Fibroblast of skin of left biceps (primary cell): ENCODE data around the gene GDPGP1.

ENCODE experiments used
- DNase-seq, 2 experiments: peaks; one replicate each; pipeline ENCODE4 v3.0.0-alpha.2; 2013; ENCODE audit warnings: low read depth in 2 of 2

The GDPGP1 gene

GRCh38 chr15:90225504-90226234, 8.3 kb upstream of the GDPGP1 start:
- DNase-seq, result no peak

GRCh38 chr15:90227336-90227735, 6.7 kb upstream of the GDPGP1 start:
- no peak for DNase-seq

- no peak for DNase-seq
These were observed 5.9 kb upstream of the GDPGP1 start for GRCh38 chr15:90227816-90228772.

- DNase-seq, result no peak
These were observed 5.0 kb upstream of the GDPGP1 start for GRCh38 chr15:90228960-90229359.

- DNase-seq, result no peak
These were observed 3.9 kb upstream of the GDPGP1 start for GRCh38 chr15:90230071-90230494.

DNA sequence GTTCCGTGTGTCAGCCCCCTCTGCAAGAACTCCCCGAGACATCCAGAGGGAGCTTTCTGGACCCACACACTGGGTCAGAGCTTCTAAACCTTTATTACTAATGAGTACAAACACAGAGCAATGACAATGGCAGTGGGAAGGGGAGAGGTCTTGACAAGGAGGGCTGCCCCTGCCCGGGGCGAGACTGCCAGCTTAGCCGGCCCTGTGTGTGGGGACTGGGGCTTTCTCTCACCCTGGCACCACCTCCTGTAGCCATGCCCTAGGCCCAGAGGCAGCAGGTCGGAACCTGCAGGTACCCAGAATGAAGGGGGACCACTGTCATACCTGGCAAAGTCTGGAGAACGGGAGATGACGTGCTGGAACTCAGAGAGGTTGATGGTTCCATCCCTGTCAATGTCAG, 3.4 kb upstream of the GDPGP1 start:
- DNase-seq, result no peak

DNA sequence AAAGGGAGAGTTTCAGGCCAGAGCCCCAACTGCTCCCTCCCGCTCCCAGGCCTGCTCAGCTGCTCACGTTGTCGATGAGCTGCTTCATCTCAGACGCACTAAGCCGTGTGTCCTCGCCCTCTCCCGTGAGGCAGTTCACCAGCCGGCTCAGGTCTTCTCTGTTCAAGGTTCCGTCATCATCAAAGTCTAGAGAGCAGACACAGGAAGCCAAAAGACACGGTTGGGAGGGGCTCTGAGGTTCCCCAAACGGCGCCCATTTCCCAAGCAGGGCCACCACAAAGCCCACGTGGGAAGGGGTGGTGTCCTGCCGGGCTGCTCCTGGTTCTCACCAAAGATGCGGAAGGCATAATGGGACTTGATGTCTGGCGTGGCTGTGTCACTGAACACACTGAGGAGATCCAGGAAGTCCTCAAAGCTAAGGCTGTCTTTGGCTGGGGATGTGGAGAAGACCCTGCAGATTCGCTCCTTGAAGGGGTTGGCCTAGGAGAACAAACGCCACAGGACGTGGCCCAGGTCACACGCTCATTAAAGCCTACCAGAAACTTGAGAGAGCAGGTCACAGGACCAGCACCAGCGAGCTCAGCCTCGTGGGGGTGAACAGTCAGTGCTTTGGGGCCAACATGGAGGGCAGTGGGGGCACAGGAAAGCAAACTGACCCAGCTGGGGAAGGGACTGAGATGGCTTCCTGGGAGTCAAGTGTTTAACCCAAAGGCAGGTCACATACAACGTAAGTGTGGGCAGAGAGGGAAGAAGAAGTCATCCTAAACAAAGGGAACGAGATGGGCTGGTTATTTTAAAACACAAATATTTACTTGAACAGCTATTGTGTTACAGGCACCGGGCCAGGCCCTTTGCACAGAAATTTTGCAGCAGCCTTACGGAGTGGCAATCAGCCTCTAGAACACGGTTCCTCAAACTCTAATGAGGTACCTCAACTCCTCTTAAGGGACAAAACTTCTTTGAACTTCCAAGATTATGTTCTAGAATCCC, 2.7 kb upstream of the GDPGP1 start:
- DNase-seq, result no peak

DNA sequence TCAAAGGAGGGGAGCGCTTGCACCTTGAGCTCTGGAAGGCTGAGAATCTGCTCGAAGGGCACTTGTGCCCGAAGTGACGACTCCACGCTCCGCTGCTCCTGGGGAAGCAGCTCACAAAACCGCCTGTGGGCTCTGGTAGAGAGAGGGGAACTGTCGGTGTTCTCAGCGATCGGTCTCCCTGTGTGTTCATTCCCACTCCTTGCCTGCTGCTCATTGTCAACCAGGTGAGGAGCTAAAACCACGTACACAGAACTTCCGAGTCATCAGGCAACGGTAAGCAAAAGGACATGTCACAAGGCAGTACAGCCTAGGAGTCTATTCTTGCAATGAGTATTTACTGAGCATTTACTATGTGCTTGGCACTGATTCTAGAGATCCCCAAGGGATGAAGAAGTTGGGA, 1.8 kb upstream of the GDPGP1 start:
- no peak for DNase-seq

GRCh38 chr15:90232941-90233386, 1.0 kb upstream of the GDPGP1 start:
- no peak for DNase-seq

DNA sequence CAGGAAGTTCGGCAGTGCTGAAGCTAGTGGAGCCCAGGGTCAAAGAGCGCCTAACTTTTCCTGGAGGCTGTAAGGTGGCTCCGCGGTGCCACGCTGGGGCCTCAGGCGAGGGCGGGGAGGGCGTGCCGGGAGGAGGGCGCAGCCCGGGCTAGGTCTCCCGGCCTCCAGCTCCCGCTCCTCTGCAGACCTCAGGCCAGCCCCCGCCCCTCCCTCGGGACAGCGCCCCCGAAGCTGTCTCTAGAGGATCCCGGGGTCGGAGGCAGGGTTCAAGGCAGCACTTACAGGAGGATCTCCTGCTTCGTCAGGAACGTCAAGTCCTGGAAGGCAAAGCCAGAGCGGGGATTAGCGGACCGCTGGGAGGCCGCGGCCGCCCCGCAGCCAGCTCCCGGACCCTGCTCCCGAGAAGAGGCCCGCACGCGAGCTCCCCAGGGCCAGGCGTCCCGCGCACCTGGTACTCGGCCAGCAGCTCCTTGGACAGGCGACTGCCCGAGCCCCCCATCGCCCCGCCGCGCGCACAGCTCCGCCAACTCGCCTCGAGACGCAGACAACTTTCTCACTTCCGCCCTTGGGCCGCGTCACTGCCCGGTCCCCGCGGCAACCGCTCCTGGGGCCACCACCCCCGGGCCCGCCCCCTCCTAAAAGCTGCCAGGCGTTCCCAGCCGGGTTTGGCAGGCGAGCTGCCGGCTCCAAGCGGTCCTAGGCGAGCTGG, 468 bp upstream of the GDPGP1 start, which contains the start of gene CIB1:
TSS of gene CIB1 (minus strand) at position 555 of the 709 bp plus-strand sequence. CDS start at position 499, 56 bp downstream.
- DNase-seq, result peak; percentile 89 to 93

GRCh38 chr15:90239371-90239770, 5.4 kb downstream of the GDPGP1 start:
- DNase-seq, result no peak

DNA sequence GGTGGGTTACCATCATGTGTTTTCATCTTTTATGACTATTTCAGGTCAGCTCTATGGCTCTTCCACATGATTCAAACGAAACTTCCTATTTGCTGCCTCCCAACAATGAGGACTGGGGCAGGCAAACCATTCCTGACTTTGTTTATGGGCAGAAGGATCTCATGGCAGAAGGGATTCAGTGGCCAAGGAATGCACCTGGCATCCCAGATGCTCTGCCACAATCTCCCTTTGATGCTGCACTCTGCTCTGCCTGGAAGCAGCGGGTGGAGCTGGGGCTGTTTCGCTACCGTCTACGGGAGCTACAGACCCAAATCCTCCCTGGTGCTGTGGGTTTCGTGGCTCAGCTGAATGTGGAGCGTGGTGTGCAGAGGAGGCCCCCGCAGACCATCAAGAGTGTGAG, 6.8 kb downstream of the GDPGP1 start:
- no peak for DNase-seq

DNA sequence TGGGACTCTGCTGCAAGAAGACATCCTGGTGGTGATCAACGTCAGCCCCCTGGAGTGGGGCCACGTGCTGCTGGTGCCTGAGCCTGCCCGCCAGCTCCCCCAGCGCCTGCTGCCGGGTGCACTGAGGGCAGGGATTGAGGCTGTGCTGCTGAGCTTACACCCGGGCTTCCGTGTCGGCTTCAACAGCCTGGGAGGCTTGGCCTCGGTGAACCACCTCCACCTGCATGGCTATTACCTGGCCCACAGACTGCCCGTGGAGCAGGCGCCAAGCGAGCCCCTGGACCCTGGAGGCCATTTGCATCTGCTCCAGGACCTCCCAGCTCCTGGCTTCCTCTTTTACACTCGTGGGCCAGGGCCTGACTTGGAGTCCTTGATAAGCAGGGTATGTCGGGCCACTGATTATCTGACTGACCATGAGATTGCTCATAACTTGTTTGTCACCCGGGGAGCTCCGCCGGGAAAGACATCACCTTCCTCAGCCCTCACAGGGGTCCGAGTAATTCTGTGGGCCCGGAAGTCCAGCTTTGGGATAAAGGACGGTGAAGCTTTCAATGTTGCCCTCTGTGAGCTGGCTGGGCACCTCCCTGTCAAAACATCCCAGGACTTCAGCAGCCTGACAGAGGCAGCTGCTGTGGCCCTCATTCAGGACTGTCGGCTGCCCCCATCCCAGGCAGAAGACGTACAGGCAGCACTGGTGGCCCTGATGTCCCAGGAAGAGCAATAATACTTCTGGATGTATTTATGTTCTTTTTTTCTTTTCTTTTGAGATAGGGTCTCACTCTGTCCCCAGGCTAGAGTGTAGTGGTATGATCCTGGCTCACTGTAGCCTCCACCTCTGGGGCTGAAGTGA, 7.6 kb downstream of the GDPGP1 start:
- DNase-seq, result no peak

- no peak for DNase-seq
These were observed 10.1 kb downstream of the GDPGP1 start for GRCh38 chr15:90243943-90244639.

DNA sequence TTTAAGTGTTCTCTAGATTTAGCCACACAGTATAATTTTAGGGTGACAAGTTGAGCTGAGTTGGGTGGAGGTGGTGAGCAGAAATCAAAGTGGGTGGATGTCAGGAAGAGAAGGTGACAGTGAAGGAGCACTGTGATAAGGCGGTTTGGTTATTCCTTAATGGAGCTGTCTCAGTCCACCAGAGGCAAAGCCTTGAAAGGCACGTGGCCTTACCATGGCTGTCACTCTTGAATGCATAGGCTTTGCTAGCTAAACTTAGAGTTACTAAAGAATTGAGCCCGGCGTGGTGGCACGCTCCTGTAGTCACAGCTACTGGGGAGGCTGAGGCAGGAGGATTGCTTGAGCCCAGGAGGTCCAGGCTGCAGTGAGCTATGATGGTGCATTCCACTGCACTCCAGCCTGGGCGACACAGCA, 14.8 kb downstream of the GDPGP1 start:
- no peak for DNase-seq

- DNase-seq, result peak; percentile 44 to 63
These were observed 15.3 kb downstream of the GDPGP1 start, which contains the start of gene TTLL13 for GRCh38 chr15:90249203-90249863. Gene TTLL13 (plus strand): TSS chr15:90249556. CDS start chr15:90250631, 1,075 bp downstream.

- DNase-seq, result no peak
These were observed 23.8 kb downstream of the GDPGP1 start for GRCh38 chr15:90257776-90258175.

GRCh38 chr15:90259524-90259923, 25.5 kb downstream of the GDPGP1 start:
- DNase-seq, result no peak
